Measurements from ENCODE around the gene CLN6.

The CLN6 gene

DNA sequence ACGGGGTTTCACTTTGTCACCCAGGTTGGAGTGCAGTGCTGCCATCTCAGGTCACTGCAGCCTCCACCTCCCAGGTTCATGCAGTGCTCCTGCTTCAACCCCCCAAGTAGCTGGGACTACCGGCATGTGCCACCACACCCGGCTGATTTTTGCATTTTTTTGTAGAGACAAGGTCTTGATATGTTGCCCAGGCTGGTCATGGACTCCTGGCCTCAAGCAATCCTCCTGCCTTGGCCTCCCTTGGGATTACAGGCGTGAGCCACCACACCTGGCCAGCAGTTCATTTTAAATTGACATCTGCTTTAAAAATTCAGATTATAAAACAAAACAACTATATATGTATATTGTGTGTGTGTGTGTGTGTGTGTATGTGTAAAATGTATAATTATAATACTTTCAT lies 62.7 kb downstream of the CLN6 start:
- TF ChIP-seq, protein P1, sequence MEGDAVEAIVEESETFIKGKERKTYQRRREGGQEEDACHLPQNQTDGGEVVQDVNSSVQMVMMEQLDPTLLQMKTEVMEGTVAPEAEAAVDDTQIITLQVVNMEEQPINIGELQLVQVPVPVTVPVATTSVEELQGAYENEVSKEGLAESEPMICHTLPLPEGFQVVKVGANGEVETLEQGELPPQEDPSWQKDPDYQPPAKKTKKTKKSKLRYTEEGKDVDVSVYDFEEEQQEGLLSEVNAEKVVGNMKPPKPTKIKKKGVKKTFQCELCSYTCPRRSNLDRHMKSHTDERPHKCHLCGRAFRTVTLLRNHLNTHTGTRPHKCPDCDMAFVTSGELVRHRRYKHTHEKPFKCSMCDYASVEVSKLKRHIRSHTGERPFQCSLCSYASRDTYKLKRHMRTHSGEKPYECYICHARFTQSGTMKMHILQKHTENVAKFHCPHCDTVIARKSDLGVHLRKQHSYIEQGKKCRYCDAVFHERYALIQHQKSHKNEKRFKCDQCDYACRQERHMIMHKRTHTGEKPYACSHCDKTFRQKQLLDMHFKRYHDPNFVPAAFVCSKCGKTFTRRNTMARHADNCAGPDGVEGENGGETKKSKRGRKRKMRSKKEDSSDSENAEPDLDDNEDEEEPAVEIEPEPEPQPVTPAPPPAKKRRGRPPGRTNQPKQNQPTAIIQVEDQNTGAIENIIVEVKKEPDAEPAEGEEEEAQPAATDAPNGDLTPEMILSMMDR (IDR thresholded peaks at IDR 0.05; ENCODE audit: low read depth, low read length): no peak

DNA sequence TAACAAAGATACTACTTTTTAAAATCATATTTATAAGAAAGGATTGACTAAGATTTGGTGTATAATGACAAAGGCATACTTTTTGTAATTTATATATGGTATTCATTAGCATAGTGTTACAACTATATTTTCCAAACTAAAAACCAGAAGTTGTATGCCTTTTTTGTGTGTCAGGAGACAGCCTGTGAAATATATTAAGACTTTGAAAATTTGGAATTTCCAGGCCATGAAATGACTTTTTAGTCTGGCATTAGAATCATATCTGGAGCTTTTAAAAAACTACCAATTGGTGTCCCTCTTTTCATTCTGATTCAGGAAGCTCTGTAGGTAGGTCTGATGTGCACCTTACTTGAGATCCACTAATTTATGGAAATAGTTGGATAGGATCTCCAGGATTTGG lies 66.3 kb downstream of the CLN6 start:
- TF ChIP-seq, protein P1 (IDR thresholded peaks at IDR 0.05; ENCODE audit: low read depth, low read length): no peak
- no peak overlapping the region for H3K4me3 ChIP-seq (ENCODE audit: low read depth, low read length)

More for the DNA sequence above, 62.7 kb downstream of the CLN6 start:
- no peak overlapping the region for H3K4me3 ChIP-seq (ENCODE audit: low read depth, low read length)

DNA sequence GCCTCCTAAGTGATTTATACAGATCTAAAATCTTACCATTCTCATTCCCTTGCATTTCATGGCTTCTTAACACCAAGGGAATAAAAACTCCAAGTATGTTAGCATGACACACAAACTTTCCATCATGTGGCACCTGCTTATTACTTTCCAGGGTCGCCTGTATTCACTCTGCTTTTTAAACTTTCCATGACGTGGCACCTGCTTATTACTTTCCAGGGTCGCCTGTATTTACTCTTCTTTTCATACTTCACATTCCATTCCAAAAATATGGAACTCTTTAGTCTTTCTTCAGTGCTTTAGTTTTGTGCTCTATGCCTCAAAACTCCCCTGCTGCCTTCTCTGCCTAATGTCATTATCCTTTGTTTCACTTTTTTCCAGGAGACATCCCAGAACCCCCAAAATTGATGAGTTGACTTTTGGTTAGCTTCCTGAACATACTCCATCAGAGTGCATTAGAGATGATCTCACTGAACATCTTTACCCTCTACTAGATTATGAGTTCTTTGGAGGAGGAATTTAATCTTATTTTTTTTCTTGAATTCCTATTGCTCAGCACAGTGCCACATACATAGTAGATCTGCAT lies 71.4 kb downstream of the CLN6 start:
- TF ChIP-seq, protein P1 (IDR thresholded peaks at IDR 0.05; ENCODE audit: low read depth, low read length): no peak
- H3K4me3 ChIP-seq (ENCODE audit: low read depth, low read length): no peak overlapping the region

DNA sequence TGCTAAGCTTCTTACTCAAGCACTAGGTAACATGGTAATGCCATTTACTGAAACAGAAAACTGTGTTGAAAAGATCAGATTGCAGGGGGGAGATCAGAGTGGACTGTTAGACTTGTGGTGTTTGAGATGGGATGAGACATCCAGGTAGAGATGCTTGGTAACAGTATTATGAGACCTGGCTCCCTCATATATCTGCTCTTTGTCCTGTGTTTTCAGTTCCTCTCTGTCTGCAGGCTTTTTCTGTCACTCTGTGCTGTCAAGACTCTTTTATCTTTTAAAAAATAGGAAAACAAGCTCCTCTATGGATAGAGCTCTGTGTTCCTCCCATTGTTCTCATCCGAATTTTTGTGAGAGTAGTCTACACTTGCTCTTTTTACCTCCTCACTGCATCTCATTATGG lies 72.5 kb downstream of the CLN6 start:
- TF ChIP-seq, protein P1 (IDR thresholded peaks at IDR 0.05; ENCODE audit: low read depth, low read length): no peak

More for the DNA sequence above, 72.5 kb downstream of the CLN6 start:
- H3K4me3 ChIP-seq (ENCODE audit: low read depth, low read length): no peak overlapping the region

Data from WI38 (cell line).